IgD-negative memory B cell (primary cell): ENCODE results near the gene SNRNP27. TPM values are rescaled to one million over a fixed set of nuclear protein-coding genes. Genes with fewer than 3 reads are reported as not detected.
"Not testable (repeated sequence)": the region's sequence is repeated elsewhere in the genome, so short reads cannot be mapped to it uniquely, and the experiment has no call there.

Source experiments
- H3K27ac Mint-ChIP-seq, 3 donors: one replicate each; pipeline ENCODE4 v1.8.0; 2020 to 2022; ENCODE audit warnings: mild to moderate bottlenecking in 3 of 3, mixed read lengths in 3 of 3, moderate library complexity in 1 of 3
- H3K27me3 Mint-ChIP-seq: one replicate; pipeline ENCODE4 v1.8.0; 2021; ENCODE audit warnings: mixed read lengths
- H3K36me3 Mint-ChIP-seq: one replicate; pipeline ENCODE4 v1.8.0; 2020; ENCODE audit warnings: mild to moderate bottlenecking, mixed read lengths
- H3K4me1 Mint-ChIP-seq, 3 donors: one replicate each; pipeline ENCODE4 v1.8.0; 2020 to 2022; ENCODE audit warnings: mixed read lengths in 3 of 3, mild to moderate bottlenecking in 1 of 3
- H3K4me3 Mint-ChIP-seq, 4 donors: one replicate each; pipeline ENCODE4 v1.8.0; 2020 to 2022; ENCODE audit warnings: mild to moderate bottlenecking in 4 of 4, mixed read lengths in 4 of 4, moderate library complexity in 3 of 4
- H3K9me3 Mint-ChIP-seq, 3 donors: one replicate each; pipeline ENCODE4 v1.8.0; 2020 to 2021; ENCODE audit warnings: mixed read lengths in 3 of 3, mild to moderate bottlenecking in 1 of 3
- polyA plus RNA-seq: library from polyadenylated mRNA; unstranded; fragments of 300-500 nt; fragmentation: Illumina TruSeq; gene quantifications from one replicate; pipeline ENCODE4 v1.2.3, GENCODE V29; 2021

The SNRNP27 gene
- polyA plus RNA-seq, 1 donor from 2014 or later, result 79.0 TPM

GRCh38 chr2:69947325-69947931, 53.7 kb downstream of the SNRNP27 start:
- H3K4me1 Mint-ChIP-seq, result peaks cover 7 to 18% (median 8%) of the 10 kb centered on the region in 3 donors
- H3K27ac Mint-ChIP-seq, result peak overlapping the region in 1 of 3 donors; percentile 24
- H3K36me3 Mint-ChIP-seq, result peaks cover 7% of the 10 kb centered on the region
- no peaks in the 10 kb centered on the region for H3K9me3 Mint-ChIP-seq
- H3K4me3 Mint-ChIP-seq, result no peak overlapping the region
- peaks cover 3% of the 10 kb centered on the region for H3K27me3 Mint-ChIP-seq

DNA sequence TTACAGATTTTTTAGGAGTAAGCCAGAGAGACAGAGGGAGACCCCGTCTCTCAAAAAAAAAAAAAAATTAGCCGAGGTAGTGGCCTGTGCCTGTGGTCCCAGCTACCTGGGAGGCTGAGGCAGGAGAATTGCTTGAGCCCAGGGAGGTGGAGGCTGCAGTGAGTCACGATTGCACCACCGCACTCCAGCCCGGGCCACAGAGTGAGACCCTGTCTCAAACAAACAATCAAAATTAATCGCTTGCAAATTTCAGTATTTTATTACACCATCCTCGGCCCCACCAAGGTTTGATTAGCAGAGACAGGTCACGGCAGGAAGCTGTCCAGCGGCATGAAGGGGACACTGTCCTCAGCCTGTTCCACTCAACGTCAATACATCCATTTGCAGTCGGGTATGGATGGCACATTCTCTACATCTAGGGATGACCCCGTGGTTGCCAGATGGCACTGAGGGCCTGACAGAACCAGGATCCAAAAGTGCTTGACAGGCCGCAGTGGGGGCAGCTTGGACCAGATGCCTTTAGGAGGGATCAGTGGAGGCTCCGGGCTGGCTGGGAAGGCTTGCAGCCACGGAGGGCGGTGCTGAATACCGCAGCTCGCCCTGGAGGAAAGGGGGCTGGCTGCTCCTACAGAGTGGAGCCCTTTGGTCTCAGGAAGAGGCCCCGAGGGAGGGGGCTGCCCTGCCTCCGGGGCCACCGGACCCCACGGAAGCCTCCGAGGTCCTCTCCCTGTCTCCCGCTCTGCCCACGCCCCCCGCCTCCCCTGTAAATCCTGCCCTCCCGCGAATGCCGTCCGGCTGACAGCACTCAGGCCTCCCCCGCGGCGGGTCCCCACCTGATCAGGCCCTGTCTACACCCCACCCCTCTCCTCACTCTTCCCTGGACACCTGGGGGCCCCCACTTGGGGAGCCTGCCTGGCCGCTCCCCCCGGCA, 54.5 kb downstream of the SNRNP27 start:
- peaks cover 4% of the 10 kb centered on the region for H3K36me3 Mint-ChIP-seq
- peaks cover 3% of the 10 kb centered on the region for H3K27me3 Mint-ChIP-seq
- H3K4me3 Mint-ChIP-seq, result no peak overlapping the region
- H3K27ac Mint-ChIP-seq, result no peak overlapping the region
- H3K9me3 Mint-ChIP-seq, result no peaks in the 10 kb centered on the region
- peaks cover 7 to 19% (median 8%) of the 10 kb centered on the region in 3 donors for H3K4me1 Mint-ChIP-seq

GRCh38 chr2:69948963-69949645, 55.3 kb downstream of the SNRNP27 start:
- Mint-ChIP-seq H3K27me3 (peaks cover 3% of the 10 kb centered on the region), H3K27ac (no peak overlapping the region), H3K4me1 (peaks cover 7 to 21% (median 8%) of the 10 kb centered on the region in 3 donors), H3K9me3 (no peaks in the 10 kb centered on the region), H3K4me3 (no peak overlapping the region), H3K36me3 (peaks cover 3% of the 10 kb centered on the region)

GRCh38 chr2:69950241-69950640, 56.5 kb downstream of the SNRNP27 start:
- Mint-ChIP-seq H3K27ac (no peak overlapping the region), H3K36me3 (peaks cover 3% of the 10 kb centered on the region), H3K9me3 (no peaks in the 10 kb centered on the region), H3K27me3 (peaks cover 3% of the 10 kb centered on the region), H3K4me3 (no peak overlapping the region), H3K4me1 (peaks cover 7 to 19% (median 8%) of the 10 kb centered on the region in 3 donors)

DNA sequence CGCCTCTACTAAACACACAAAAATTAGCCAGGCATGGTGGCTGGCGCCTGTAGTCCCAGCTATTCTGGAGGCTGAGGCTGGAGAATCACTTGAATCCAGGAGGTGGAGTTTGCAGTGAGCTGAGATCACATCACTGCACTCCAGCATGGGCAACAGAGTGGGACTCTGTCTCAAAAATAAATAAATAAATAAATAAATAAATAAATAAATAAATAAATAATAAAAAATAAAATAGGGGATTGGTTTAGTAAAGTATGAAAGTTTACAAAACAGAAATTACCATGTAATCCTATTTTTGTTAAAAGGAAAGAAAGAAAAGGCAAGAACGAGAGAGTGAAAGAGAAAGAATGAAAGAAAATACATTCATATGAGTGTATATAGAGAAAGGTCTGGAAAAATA, 56.9 kb downstream of the SNRNP27 start:
- H3K4me3 Mint-ChIP-seq, H3K27me3 Mint-ChIP-seq, H3K27ac Mint-ChIP-seq, H3K36me3 Mint-ChIP-seq, H3K9me3 Mint-ChIP-seq: not testable (repeated sequence)
- H3K4me1 Mint-ChIP-seq, result peaks cover 7 to 16% (median 8%) of the 10 kb centered on the region in 3 donors

DNA sequence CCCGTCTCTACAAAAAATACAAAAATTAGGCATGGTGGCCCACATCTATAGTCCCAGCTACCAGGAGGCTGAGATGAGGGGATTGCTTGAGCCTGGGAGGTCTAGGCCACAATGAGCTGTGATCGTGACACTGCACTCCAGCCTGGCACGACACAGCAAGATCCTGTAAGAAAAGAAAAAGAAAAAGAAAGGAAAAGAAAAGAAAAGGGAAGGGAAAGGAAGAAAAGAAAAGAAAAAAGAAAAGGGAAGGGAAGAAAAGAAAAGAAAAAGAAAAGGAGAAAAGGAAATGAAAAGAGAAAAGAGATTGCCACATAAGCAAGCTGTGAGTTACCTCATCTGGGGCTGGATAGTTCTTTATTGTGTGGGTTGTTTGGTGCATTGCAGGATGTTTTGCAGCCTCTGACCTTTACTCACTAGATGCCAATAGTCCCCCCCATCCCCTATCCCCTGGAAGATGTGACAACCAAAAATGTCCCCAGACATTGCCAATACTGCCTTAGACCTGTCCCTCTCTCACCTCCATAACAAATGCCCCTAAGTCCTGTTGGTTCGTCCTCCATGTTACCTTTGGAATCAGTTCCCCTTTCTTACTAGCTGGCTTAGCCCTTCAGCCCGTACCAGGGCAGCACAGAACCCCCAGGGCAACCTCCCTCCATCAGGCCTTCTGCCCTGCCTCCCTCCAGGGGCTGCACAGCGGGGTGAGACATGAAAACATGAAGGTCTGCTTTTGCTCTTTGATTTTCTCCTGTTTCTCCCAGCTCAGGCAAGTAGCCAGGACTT, 58.8 kb downstream of the SNRNP27 start:
- peaks cover 3% of the 10 kb centered on the region for H3K27me3 Mint-ChIP-seq
- peaks cover 0 to 7% (median 0%) of the 10 kb centered on the region in 3 donors for H3K4me1 Mint-ChIP-seq
- peak overlapping the region in 1 of 3 donors; percentile 63 for H3K27ac Mint-ChIP-seq
- no peak overlapping the region for H3K4me3 Mint-ChIP-seq
- no peaks in the 10 kb centered on the region for H3K9me3 Mint-ChIP-seq
- peaks cover 3% of the 10 kb centered on the region for H3K36me3 Mint-ChIP-seq

- Mint-ChIP-seq H3K4me1 (peaks cover 0 to 6% (median 0%) of the 10 kb centered on the region in 3 donors), H3K9me3 (no peaks in the 10 kb centered on the region), H3K27me3 (peaks cover 3% of the 10 kb centered on the region), H3K4me3 (no peak overlapping the region), H3K27ac (no peak overlapping the region), H3K36me3 (peaks cover 2% of the 10 kb centered on the region)
Measured at GRCh38 chr2:69954084-69954483, 60.3 kb downstream of the SNRNP27 start.

Other genes with a start within 250 kb of the SNRNP27 start
- 121 TPM for gene ANXA4, start 151.8 kb upstream of the SNRNP27 start, polyA plus RNA-seq
- 25.7 TPM for gene GMCL1, start 64.3 kb upstream of the SNRNP27 start, polyA plus RNA-seq
- 6.8 TPM for gene MXD1, start 21.2 kb downstream of the SNRNP27 start, polyA plus RNA-seq
- 0.35 TPM for gene ASPRV1, start 67.7 kb downstream of the SNRNP27 start, polyA plus RNA-seq
- 123 TPM for gene PCBP1, start 193.5 kb downstream of the SNRNP27 start, polyA plus RNA-seq